Fibroblast of upper back skin (primary cell): ENCODE measurements around the gene CAV3.

ENCODE experiments used
- DNase-seq: peaks from one replicate; pipeline ENCODE4 v3.0.0-alpha.2; 2013

The CAV3 gene

DNA sequence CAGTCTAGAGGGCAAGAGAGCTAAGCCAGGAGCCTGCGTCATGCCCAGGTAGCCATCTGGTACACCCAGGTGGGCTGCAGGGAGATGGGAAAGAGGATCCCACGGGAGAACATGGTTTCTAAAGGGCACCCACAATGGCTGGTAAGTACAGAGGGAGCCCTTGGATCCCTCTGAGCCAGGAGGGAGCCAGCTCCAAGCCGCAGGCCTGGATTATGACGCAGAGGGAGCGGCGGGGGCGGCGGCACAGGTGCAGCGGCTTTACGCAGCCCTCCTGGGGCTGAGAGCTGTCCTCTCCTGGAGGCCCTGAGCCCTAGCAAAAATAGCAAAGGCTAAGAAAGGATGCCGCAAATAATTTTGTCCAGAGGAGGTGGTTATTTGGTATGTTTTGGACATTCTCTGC, 2.8 kb downstream of the CAV3 start:
- DNase-seq: no peak

DNA sequence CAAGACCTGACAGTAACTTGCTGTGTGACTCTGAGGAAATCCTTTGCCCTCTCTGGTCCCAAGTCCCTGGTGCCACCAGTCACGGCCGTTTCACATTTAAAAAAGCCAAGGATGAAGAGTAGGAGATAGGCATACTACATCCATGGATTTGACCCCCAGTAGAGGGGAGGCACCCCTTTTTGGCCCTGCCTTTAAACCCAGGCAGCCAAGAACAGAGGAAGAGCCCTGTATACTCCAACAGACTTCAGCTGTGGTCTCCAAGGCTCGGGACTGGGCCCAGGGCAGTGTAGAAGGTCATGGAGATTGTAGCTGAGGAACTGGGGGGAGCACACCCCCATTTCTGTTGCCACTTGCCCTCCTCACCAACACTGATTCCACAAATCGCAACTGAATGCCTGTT, 3.7 kb downstream of the CAV3 start:
- DNase-seq: no peak

DNA sequence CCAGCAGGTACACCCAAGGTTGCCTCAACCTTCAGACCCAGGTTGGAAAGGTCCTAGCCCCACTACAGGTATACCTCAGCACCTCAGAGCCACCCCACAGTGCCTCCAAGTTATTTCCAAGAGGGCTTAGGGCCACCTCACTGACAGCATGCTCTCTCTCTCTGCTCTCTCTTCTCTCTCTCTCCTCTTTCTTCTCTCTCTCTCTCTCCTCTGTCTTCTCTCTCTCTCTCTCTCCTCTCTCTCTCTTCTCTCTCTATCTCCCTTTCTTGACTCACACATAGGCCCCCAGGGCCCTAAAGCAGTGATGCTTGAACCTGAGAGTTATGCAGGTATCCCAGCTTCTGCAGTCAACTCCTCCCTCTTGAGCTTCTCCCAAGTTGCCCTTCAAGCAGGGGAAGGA, 4.2 kb downstream of the CAV3 start:
- DNase-seq: no peak

GRCh38 chr3:8738639-8739038, 5.0 kb downstream of the CAV3 start:
- no peak for DNase-seq

GRCh38 chr3:8739757-8740504, 6.3 kb downstream of the CAV3 start:
- DNase-seq: peak; percentile 71

- DNase-seq: peak; percentile 92
Observed at GRCh38 chr3:8741581-8742261, 8.1 kb downstream of the CAV3 start.

- peak; percentile 87 for DNase-seq
Observed at GRCh38 chr3:8743021-8743601, 9.5 kb downstream of the CAV3 start.

GRCh38 chr3:8743911-8744310, 10.3 kb downstream of the CAV3 start:
- DNase-seq: no peak

DNA sequence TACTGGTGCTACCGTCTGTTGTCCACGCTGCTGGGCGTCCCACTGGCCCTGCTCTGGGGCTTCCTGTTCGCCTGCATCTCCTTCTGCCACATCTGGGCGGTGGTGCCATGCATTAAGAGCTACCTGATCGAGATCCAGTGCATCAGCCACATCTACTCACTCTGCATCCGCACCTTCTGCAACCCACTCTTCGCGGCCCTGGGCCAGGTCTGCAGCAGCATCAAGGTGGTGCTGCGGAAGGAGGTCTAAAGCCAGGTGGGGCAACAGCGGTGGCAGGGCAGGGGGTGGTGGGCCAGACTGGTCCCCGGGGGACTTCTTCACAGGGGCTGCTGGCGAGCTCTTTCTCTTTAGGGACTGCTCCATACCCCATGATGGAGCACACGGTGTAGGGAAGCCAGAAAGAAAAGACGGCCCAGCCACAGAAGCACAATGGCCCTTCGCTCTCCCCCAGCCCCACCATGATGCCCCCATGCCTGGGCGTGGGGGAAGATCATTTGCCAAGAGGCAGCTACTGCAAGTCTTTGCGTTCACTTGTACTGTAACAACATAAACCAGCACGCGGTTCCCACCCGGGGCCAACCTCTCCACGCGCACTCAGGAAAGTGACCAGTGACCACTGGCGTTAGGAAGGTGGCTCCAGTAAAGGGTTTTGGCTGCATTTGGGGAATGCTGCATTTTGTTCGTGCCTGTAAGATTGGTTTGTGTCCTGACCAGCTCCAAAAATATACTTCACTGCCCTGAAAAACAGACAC, 12.2 kb downstream of the CAV3 start:
- no peak for DNase-seq

GRCh38 chr3:8746780-8747345, 13.3 kb downstream of the CAV3 start:
- DNase-seq: peak; percentile 41

DNA sequence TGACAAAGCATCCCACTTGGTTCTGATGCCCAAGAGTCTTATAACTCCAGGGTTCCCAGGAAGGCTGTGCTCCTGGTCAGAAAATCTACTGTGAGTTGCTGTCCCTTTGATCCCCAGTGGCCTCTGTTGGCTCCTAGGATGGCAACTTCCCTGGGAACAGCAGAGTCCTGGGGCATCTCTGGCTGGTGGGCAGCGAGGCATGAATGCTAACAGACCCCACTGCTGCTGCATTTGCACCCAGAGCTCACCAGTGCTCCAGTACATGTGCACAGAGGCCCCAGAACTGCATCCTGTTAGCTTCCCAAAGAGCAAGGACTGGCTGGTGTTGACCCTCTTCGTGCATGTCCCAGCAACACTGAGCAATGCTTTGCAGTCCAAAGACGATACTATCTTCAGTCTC, 15.7 kb downstream of the CAV3 start:
- DNase-seq: no peak

- no peak for DNase-seq
Observed at GRCh38 chr3:8752832-8753231, 19.2 kb downstream of the CAV3 start.

DNA sequence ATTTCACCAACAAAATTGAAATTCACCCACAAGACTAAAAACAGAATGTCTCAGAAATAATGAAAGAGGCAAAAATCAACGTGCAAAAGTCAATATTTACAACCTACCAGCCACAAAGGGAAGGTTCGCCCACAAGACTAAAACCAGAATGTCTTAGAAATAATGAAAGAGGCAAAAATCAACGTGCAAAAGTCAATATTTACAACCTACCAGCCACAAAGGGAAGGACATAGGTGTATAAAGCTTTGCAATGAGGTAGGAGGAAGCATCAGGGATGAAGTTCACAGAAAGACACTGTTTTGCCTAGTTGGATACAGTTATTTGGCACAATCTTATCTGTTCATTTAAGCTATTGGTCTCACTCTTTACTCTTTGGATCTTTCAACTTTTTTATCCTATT, 21.5 kb downstream of the CAV3 start:
- no peak for DNase-seq

DNA sequence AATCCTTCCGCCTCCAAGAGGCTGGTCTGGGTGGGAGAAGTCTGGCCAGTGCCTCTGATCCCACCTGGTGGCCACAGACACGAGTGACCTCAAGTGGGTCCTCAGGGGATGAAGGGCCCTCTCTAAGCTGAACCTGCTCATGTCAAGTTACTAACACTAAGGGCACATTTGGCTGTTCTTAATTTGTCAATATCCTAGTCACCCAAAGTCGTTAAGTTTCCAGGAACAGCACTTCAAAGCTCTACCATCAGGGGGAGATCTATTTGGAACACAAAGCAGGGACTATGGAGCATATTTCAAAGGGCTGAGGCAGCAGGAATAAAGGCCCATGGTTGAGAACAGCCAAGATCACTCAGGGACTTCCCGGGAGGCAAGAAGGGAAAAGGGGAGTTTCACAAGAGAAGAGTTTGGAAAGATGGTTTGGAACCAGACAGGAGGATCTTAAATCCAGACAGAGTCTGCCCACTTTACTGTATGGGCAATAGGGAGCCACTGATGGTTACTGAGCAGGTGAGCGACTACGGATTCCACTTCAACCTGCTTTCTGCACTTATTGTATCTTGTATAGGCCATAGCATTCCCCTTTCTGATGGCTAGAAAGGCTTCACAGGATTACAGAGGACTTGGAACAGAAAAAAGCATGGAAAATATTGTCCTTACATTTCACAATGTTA, 22.1 kb downstream of the CAV3 start:
- no peak for DNase-seq

DNA sequence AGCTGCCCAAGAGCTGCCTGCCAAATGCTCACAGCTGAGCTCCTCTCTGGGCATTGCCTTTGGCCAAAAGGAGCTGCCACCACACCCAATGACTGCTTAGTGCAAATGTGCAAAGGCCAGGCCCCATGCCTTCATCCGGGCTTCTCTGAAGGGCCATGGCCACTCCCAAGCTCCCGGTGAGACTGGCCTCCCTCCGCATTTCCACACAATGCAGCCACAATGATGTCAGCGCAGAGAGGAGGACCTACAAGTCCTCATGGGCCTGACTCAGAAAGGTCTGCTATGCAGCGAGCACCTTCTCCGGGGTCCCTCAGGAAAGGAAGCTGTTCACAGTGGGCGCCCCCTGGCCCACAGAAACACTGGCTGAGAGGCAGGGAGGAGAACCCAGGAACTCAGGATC, 23.1 kb downstream of the CAV3 start:
- no peak for DNase-seq

GRCh38 chr3:8757551-8758518, 24.2 kb downstream of the CAV3 start:
- peak; percentile 90 for DNase-seq

- peak; percentile 84 for DNase-seq
Observed at GRCh38 chr3:8759038-8759707, 25.6 kb downstream of the CAV3 start.

DNA sequence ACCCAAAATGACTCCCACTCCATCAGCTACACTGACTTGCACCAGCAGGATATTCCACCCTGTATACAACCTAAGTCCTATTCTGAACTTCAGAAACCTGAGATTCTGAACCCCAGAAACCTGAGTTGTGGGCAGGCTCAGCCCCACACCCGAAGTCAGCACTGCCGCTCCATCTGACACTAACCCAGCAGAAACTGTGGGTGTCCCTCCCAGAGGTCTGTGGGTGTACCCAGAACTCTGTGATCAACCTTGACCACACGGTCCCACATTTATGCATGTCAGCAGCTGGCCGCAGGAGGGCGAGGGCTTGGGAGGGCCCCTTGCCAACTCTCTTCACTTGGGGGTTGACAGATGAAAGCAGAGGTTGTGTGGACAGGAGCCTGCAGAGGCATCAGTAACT, 26.5 kb downstream of the CAV3 start:
- DNase-seq: no peak

DNA sequence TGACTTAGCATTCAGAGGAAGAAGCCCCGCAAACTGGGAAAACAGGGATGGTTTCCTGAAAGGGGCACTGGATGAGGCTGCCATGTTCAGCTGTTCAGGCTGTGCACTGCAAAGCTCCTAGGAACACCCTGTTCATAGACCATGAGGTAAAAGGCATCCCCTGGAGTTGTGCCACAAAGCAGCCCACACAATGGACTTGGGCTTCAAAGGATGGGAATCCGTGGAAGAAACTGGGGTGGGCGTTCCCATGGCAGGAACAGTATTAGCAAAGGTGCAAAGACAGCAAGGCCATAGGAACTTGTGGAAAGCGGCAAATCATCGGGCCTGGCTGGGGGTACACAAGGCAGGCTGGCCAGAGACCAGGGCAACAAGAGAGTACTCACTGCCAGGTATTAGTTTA, 26.9 kb downstream of the CAV3 start:
- DNase-seq: no peak

DNA sequence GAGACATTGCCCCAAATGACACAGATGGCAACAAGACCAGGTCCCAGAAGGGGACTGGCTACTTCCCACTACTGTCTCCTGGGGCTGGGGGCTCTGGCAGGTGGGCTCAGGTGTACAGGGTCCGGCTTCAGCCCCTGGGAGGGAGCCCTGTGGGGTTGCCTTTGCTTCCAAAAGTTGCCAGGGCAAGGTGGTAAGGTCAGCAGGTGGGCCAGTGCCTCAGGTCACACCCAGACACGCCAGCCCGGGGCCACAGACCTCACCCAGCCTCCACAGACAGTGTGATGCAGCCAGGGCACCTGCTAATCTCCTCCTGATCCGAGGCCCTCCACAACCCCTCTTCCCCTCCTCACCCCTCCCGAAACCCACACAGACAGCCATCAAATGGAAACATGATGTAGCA, 28.3 kb downstream of the CAV3 start:
- no peak for DNase-seq
